Lower lobe of right lung (tissue), 2 donors: ENCODE data around the gene CPLX1. TPM values are rescaled to one million over a fixed set of nuclear protein-coding genes. Genes with fewer than 3 reads are reported as not detected.

Experiments
- ATAC-seq, 2 donors: fragments of 200-7000 bp; cut with Tn5 transposase; one replicate each; pipeline ENCODE4 v1.9.1; 2020 to 2022; ENCODE audit warnings: mild to moderate bottlenecking in 2 of 2, moderate library complexity in 2 of 2
- DNase-seq: peaks from one replicate; pipeline ENCODE4 v3.0.0-alpha.2; 2020
- H3K27ac ChIP-seq: fragments of 200-600 bp; one replicate; pipeline ENCODE4 v1.8.0; 2022
- H3K27me3 ChIP-seq: fragments of 200-600 bp; one replicate; pipeline ENCODE4 v1.8.0; 2022; ENCODE audit warnings: low read depth
- H3K36me3 ChIP-seq: fragments of 200-600 bp; one replicate; pipeline ENCODE4 v1.8.0; 2022; ENCODE audit warnings: mild to moderate bottlenecking
- H3K4me1 ChIP-seq: fragments of 200-600 bp; one replicate; pipeline ENCODE4 v1.8.0; 2022
- H3K4me3 ChIP-seq: fragments of 200-600 bp; one replicate; pipeline ENCODE4 v1.8.0; 2022; ENCODE audit warnings: mild to moderate bottlenecking
- H3K9me3 ChIP-seq: fragments of 200-600 bp; one replicate; pipeline ENCODE4 v1.8.0; 2022
- intact Hi-C: fragments of 100-400 bp; cut with DNase I; formaldehyde crosslinking; loops from one replicate; pipeline ENCODE4 v1.11.0; 2022
- total RNA-seq: library from RNA; stranded (reverse); fragmentation: NEBNext Ultra II Directional; extraction: Animal tissue kit (Norgen Biotek cat#: 25700); gene quantifications from one replicate; pipeline ENCODE4 v1.2.1, GENCODE V29; 2021
- TF ChIP-seq, protein P1 (sequence below): fragments of 200-600 bp; IDR thresholded peaks from one replicate; pipeline ENCODE4 v1.8.0; 2022; ENCODE audit warnings: antibody characterized with exemption, mild to moderate bottlenecking
- donor health status: DM: no; HTN: yes; CAD: no; lungs with severe emphysema.

Gene CPLX1
- total RNA-seq, 1 donor from 2014 or later = 3.9 TPM

GRCh38 chr4:772118-772517 lies 53.8 kb downstream of the CPLX1 start:
- intact Hi-C loops = no loop called here
- ATAC-seq (peak in 1 of 2 donors; percentile 38), DNase-seq (no peak)
- Histone ChIP-seq H3K27me3 (no peaks in the 10 kb centered on the region), H3K9me3 (no peaks in the 10 kb centered on the region), H3K27ac (no peak overlapping the region), H3K4me3 (no peak overlapping the region), H3K36me3 (peaks cover 77% of the 10 kb centered on the region), H3K4me1 (peaks cover 19% of the 10 kb centered on the region)
- TF ChIP-seq, protein P1, sequence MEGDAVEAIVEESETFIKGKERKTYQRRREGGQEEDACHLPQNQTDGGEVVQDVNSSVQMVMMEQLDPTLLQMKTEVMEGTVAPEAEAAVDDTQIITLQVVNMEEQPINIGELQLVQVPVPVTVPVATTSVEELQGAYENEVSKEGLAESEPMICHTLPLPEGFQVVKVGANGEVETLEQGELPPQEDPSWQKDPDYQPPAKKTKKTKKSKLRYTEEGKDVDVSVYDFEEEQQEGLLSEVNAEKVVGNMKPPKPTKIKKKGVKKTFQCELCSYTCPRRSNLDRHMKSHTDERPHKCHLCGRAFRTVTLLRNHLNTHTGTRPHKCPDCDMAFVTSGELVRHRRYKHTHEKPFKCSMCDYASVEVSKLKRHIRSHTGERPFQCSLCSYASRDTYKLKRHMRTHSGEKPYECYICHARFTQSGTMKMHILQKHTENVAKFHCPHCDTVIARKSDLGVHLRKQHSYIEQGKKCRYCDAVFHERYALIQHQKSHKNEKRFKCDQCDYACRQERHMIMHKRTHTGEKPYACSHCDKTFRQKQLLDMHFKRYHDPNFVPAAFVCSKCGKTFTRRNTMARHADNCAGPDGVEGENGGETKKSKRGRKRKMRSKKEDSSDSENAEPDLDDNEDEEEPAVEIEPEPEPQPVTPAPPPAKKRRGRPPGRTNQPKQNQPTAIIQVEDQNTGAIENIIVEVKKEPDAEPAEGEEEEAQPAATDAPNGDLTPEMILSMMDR = no peak

DNA sequence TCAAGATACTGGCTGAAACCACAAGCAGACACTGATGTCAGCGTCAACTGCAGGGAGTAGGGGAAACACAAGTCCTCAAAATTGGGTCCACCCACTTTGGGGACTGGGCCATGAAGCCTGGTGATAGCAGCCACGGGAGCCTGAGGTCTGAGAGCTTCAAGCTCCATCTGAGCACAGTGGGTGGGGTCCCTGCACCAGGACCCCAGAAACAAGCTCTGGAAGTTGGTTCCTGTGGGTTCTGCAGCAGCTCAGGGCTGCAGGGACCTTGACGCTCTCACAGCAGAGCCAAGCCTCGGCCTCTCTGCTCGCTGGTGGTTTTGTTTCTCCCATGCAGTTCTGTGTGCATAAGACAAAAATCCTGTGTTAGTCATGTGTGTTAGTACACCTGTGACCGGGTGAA lies 54.5 kb downstream of the CPLX1 start:
- Histone ChIP-seq H3K4me1 (peaks cover 19% of the 10 kb centered on the region), H3K9me3 (no peaks in the 10 kb centered on the region), H3K27me3 (no peaks in the 10 kb centered on the region), H3K4me3 (no peak overlapping the region), H3K36me3 (peaks cover 77% of the 10 kb centered on the region), H3K27ac (no peak overlapping the region)
- ATAC-seq = no peak
- intact Hi-C loops = no loop called here
- TF ChIP-seq, protein P1 = no peak
- DNase-seq = peak; percentile 38

- H3K27me3 ChIP-seq = no peaks in the 10 kb centered on the region
- peaks cover 77% of the 10 kb centered on the region for H3K36me3 ChIP-seq
- peak; percentile 23 for DNase-seq
- intact Hi-C loops = no loop called here
- H3K4me3 ChIP-seq = no peak overlapping the region
- H3K27ac ChIP-seq = no peak overlapping the region
- ATAC-seq = no peak
- H3K9me3 ChIP-seq = no peaks in the 10 kb centered on the region
- peaks cover 19% of the 10 kb centered on the region for H3K4me1 ChIP-seq
- TF ChIP-seq, protein P1 = no peak
These were observed 55.9 kb downstream of the CPLX1 start for GRCh38 chr4:770022-770421.

DNA sequence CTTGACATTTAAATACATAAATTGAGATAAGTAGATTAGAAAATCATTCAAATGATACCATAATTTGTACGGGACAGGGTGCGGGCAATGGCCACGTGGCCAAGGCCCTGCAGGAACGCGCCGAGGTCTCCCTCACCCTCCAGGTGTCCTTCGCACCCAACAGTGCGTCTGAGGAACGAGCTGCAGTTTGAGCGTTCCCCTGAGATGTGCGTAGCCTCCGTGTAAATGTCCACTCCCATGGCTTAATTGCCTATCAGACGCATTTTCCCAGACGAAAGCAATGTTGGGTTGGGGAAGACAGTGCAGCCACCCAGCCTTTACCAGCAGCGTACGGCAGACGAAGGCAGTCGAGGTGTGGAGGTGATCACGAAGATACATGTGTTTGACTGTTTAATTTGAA lies 56.4 kb downstream of the CPLX1 start:
- no peak overlapping the region for H3K27ac ChIP-seq
- intact Hi-C loops = no loop called here
- ATAC-seq (no peak), DNase-seq (peak; percentile 14)
- TF ChIP-seq, protein P1 = no peak
- H3K9me3 ChIP-seq = no peaks in the 10 kb centered on the region
- H3K27me3 ChIP-seq = no peaks in the 10 kb centered on the region
- H3K4me1 ChIP-seq = peaks cover 17% of the 10 kb centered on the region
- H3K36me3 ChIP-seq = peaks cover 78% of the 10 kb centered on the region
- H3K4me3 ChIP-seq = no peak overlapping the region

- intact Hi-C loops = no loop called here
- Histone ChIP-seq H3K9me3 (no peaks in the 10 kb centered on the region), H3K4me3 (no peak overlapping the region), H3K27ac (no peak overlapping the region), H3K4me1 (peaks cover 17% of the 10 kb centered on the region), H3K27me3 (no peaks in the 10 kb centered on the region), H3K36me3 (peaks cover 83% of the 10 kb centered on the region)
- DNase-seq (peak; percentile 38), ATAC-seq (no peak)
- TF ChIP-seq, protein P1 = no peak
These were observed 56.9 kb downstream of the CPLX1 start for GRCh38 chr4:768995-769394.

- H3K36me3 ChIP-seq = peaks cover 92% of the 10 kb centered on the region
- H3K4me3 ChIP-seq = no peak overlapping the region
- TF ChIP-seq, protein P1 = no peak
These were observed 57.9 kb downstream of the CPLX1 start for GRCh38 chr4:768076-768475.

More at GRCh38 chr4:768076-768475, 57.9 kb downstream of the CPLX1 start:
- no peaks in the 10 kb centered on the region for H3K27me3 ChIP-seq
- intact Hi-C loops = no loop called here
- H3K4me1 ChIP-seq = peaks cover 10% of the 10 kb centered on the region
- ATAC-seq (no peak), DNase-seq (peak; percentile 31)
- no peaks in the 10 kb centered on the region for H3K9me3 ChIP-seq
- H3K27ac ChIP-seq = no peak overlapping the region
